Muscle of leg (tissue), 16 donors: ENCODE results near the gene PRKAB1. TPM values are rescaled to one million over a fixed set of nuclear protein-coding genes. Genes with fewer than 3 reads are reported as not detected.
"Not testable (repeated sequence)": the region's sequence is repeated elsewhere in the genome, so short reads cannot be mapped to it uniquely, and the experiment has no call there.

Experiments used
- DNase-seq: peaks from one replicate; pipeline ENCODE4 v3.0.0; 2013
- H3K27ac ChIP-seq: one replicate; pipeline ENCODE4 v1.5.1; 2013; ENCODE audit warnings: mild to moderate bottlenecking, low read length, control low read depth
- H3K27me3 ChIP-seq: one replicate; pipeline ENCODE4 v1.6.1; 2013; ENCODE audit warnings: low read length; ENCODE audit not compliant: control insufficient read depth, insufficient read depth
- H3K36me3 ChIP-seq: one replicate; pipeline ENCODE4 v1.6.1; 2013; ENCODE audit warnings: low read length; ENCODE audit not compliant: control insufficient read depth, insufficient read depth
- H3K4me1 ChIP-seq: one replicate; pipeline ENCODE4 v1.6.1; 2013; ENCODE audit warnings: low read length; ENCODE audit not compliant: control insufficient read depth, insufficient read depth
- H3K4me3 ChIP-seq: one replicate; pipeline ENCODE4 v1.5.1; 2013; ENCODE audit warnings: low read length, control low read depth
- H3K9me3 ChIP-seq: replicated peaks from 2 replicates; pipeline ENCODE4 v1.6.1; 2013; ENCODE audit warnings: low read depth, low read length; ENCODE audit not compliant: control insufficient read depth
- WGBS: methylation state at CpG from one replicate; pipeline ENCODE4 v1.1.5; 2013; ENCODE audit warnings: missing lambda C conversion rate; ENCODE audit not compliant: insufficient coverage; 5-methylcytosine and 5-hydroxymethylcytosine counted together
- long read RNA-seq, 11 donors: transcript quantifications; one replicate each; lab custom pipeline, GENCODE V29; 2026
- polyA plus RNA-seq, 8 donors: library from polyadenylated mRNA; unstranded; fragments of 120-200 nt; gene quantifications; one replicate each; pipeline versions ENCODE4 v1.2.1 to v1.2.3, GENCODE V29; 2013; ENCODE audit warnings: inconsistent platforms in 1 of 8, low replicate concordance in 1 of 8; ENCODE audit not compliant: insufficient read length in 8 of 8, insufficient read depth in 1 of 8
- total RNA-seq: library from RNA; stranded (reverse); fragments of 120-200 nt; gene quantifications from one replicate; pipeline ENCODE4 v1.2.4, GENCODE V29; 2013

Gene PRKAB1, protein sequence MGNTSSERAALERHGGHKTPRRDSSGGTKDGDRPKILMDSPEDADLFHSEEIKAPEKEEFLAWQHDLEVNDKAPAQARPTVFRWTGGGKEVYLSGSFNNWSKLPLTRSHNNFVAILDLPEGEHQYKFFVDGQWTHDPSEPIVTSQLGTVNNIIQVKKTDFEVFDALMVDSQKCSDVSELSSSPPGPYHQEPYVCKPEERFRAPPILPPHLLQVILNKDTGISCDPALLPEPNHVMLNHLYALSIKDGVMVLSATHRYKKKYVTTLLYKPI
- total RNA-seq (12.8 TPM), polyA plus RNA-seq (10 to 100 TPM; 18.7 to 31.5 (median 22.3) TPM)
- long read RNA-seq, donor 1, transcript PRKAB1-201 (7 exons, 2,610 nt): major isoform, 5 of 9 reads
- long read RNA-seq, donor 1, partial matches to known transcripts: 0 of 9 reads
- long read RNA-seq, donor 1, other reads (novel, unspliced or antisense): 0 of 9 reads
- long read RNA-seq, donor 2, partial matches to known transcripts: 0 of 1 reads
- long read RNA-seq, donor 2, other reads (novel, unspliced or antisense): 0 of 1 reads
- long read RNA-seq, donor 3, full-length matches to known transcripts: 25 of 25 reads
- long read RNA-seq, donor 3, partial matches to known transcripts: 0 of 25 reads
- long read RNA-seq, donor 3, other reads (novel, unspliced or antisense): 0 of 25 reads
- long read RNA-seq, donor 4, full-length matches to known transcripts: 11 of 11 reads
- long read RNA-seq, donor 4, partial matches to known transcripts: 0 of 11 reads
- long read RNA-seq, donor 4, other reads (novel, unspliced or antisense): 0 of 11 reads
- long read RNA-seq, donor 5, transcript PRKAB1-201 (7 exons, 2,610 nt): minor isoform, 17 of 40 reads
- long read RNA-seq, donor 5, transcript PRKAB1-202 (1 exons, 1,510 nt): major isoform, 23 of 40 reads
- long read RNA-seq, donor 5, partial matches to known transcripts: 0 of 40 reads
- long read RNA-seq, donor 5, other reads (novel, unspliced or antisense): 0 of 40 reads
- long read RNA-seq, donor 6, full-length matches to known transcripts: 24 of 24 reads
- long read RNA-seq, donor 6, partial matches to known transcripts: 0 of 24 reads
- long read RNA-seq, donor 6, other reads (novel, unspliced or antisense): 0 of 24 reads
- long read RNA-seq, donor 7, full-length matches to known transcripts: 14 of 14 reads
- long read RNA-seq, donor 7, partial matches to known transcripts: 0 of 14 reads
- long read RNA-seq, donor 7, other reads (novel, unspliced or antisense): 0 of 14 reads
- long read RNA-seq, donor 8, full-length matches to known transcripts: 17 of 17 reads
- long read RNA-seq, donor 8, partial matches to known transcripts: 0 of 17 reads
- long read RNA-seq, donor 8, other reads (novel, unspliced or antisense): 0 of 17 reads
- long read RNA-seq, donor 9, transcript PRKAB1-202 (1 exons, 1,510 nt): major isoform, 13 of 18 reads
- long read RNA-seq, donor 9, partial matches to known transcripts: 0 of 18 reads
- long read RNA-seq, donor 9, other reads (novel, unspliced or antisense): 0 of 18 reads
- long read RNA-seq, donor 10, full-length matches to known transcripts: 27 of 27 reads
- long read RNA-seq, donor 10, partial matches to known transcripts: 0 of 27 reads
- long read RNA-seq, donor 10, other reads (novel, unspliced or antisense): 0 of 27 reads
- long read RNA-seq, donor 11, full-length matches to known transcripts: 19 of 19 reads
- long read RNA-seq, donor 11, partial matches to known transcripts: 0 of 19 reads
- long read RNA-seq, donor 11, other reads (novel, unspliced or antisense): 0 of 19 reads

- Histone ChIP-seq H3K36me3 (peaks cover 12% of the 10 kb centered on the region), H3K4me1 (peaks cover 5% of the 10 kb centered on the region), H3K27ac (peak within 1 kb of the TSS; percentile 95), H3K9me3 (no peaks in the 10 kb centered on the region), H3K27me3 (no peaks in the 10 kb centered on the region), H3K4me3 (peak within 1 kb of the TSS; percentile 94)
- DNase-seq: peak; percentile 98
- WGBS: under 1% methylated on average over 69 of the region's 69 CpGs
Measured at GRCh38 chr12:119667577-119668323, at the start of gene PRKAB1. Gene PRKAB1 (plus strand): TSS chr12:119668133. CDS start chr12:119668245, 112 bp downstream.

- H3K4me1 ChIP-seq, H3K4me3 ChIP-seq, H3K27me3 ChIP-seq, H3K9me3 ChIP-seq, DNase-seq, H3K27ac ChIP-seq, H3K36me3 ChIP-seq: not testable (repeated sequence)
- WGBS: 80% methylated on average over 1 of the region's 1 CpG
Measured at GRCh38 chr12:119618328-119618896, 49.5 kb upstream of the PRKAB1 start.

GRCh38 chr12:119620490-119620889 is 47.4 kb upstream of the PRKAB1 start:
- H3K27ac ChIP-seq: no peak overlapping the region
- no CpG with 5 or more reads among the region's 1 CpG for WGBS

GRCh38 chr12:119621878-119622277 is 46.1 kb upstream of the PRKAB1 start:
- WGBS: no CpG with 5 or more reads among the region's 2 CpGs
- Histone ChIP-seq H3K27me3 (no peaks in the 10 kb centered on the region), H3K4me1 (peaks cover 3% of the 10 kb centered on the region), H3K27ac (no peak overlapping the region), H3K36me3 (no peaks in the 10 kb centered on the region), H3K9me3 (no peaks in the 10 kb centered on the region), H3K4me3 (no peak overlapping the region)
- DNase-seq: no peak

More at GRCh38 chr12:119620490-119620889, 47.4 kb upstream of the PRKAB1 start:
- Histone ChIP-seq H3K36me3 (no peaks in the 10 kb centered on the region), H3K4me3 (no peak overlapping the region), H3K27me3 (no peaks in the 10 kb centered on the region), H3K4me1 (peaks cover 3% of the 10 kb centered on the region), H3K9me3 (no peaks in the 10 kb centered on the region)
- DNase-seq: no peak

DNA sequence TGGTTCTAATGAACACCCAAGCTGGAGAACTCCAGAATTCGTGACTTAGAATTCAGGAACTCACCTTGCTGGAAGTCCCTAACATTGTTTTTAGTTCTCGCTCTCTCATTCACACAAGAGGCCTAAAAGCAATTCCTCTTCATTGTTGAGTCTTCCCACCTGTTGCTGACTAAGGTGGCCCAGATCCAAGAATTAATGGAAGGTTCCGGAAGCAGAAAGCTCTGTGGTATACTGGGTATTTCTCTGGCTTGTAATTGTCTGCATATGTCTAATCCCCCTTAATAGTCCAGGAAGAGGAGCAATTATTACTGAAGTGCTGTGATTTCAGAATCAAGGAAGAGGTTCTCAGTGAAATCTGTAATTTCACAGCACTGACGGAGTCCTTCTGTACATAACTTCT is 43.0 kb upstream of the PRKAB1 start:
- H3K27me3 ChIP-seq: no peaks in the 10 kb centered on the region
- H3K4me1 ChIP-seq: peaks cover 6% of the 10 kb centered on the region
- WGBS: 39% methylated on average over 2 of the region's 4 CpGs
- H3K27ac ChIP-seq: no peak overlapping the region
- H3K4me3 ChIP-seq: no peak overlapping the region
- peak; percentile 48 for DNase-seq
- H3K36me3 ChIP-seq: no peaks in the 10 kb centered on the region
- no peaks in the 10 kb centered on the region for H3K9me3 ChIP-seq

DNA sequence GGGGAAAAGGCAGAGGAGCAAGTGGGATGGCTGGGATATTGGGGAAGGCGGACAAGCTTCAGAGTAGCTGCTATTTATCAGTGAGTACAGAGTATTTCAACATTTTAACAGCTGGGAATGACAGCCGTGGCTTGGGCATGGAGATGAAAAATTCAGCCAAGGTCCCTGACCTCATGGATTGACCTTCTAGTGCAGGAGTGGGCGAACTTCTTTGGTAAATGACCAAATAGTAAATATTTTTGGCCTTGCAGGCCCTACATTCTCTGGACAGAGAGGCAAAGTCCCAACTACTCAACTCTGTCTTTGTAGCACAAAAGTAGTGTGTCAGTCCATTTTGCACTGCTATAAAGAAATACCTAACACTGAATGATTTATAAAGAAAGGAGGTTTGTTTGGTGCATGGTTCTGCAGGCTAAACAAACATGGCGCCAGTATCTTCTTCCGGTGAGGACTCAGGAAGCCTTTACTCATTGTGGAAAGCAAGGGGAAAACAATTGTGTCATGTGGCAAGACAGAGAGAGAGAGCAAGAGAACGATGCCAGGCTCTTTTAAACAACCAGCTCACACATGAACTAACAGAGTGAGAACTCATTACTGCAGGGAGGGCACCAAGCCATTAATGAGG is 40.8 kb upstream of the PRKAB1 start:
- 59% methylated on average over 3 of the region's 6 CpGs for WGBS

DNA sequence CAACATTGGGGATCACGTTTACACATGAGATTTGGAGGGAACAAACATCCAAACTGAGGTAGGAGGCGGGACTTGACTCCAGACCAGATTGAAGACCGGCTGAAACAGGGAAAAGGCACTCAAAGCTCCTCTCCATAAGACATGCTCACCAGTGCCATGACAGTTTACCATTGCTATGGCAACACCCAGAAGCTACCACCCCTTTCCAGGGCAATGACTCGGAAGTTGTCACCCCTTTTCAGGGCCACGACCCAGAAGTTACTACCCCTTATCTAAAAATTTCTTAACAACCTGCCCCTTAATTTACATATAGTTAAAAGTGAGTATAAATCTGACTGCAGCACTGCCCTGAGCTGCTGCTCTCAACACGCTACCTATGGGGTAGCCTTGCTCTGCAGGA is 40.2 kb upstream of the PRKAB1 start:
- no peak overlapping the region for H3K4me3 ChIP-seq
- H3K4me1 ChIP-seq: peaks cover 5% of the 10 kb centered on the region
- no peaks in the 10 kb centered on the region for H3K9me3 ChIP-seq
- WGBS: 77% methylated on average over 3 of the region's 6 CpGs
- no peak overlapping the region for H3K27ac ChIP-seq
- no peak for DNase-seq
- H3K27me3 ChIP-seq: no peaks in the 10 kb centered on the region
- no peaks in the 10 kb centered on the region for H3K36me3 ChIP-seq

More for the DNA sequence above, 40.8 kb upstream of the PRKAB1 start:
- no peaks in the 10 kb centered on the region for H3K36me3 ChIP-seq
- H3K4me1 ChIP-seq: peaks cover 6% of the 10 kb centered on the region
- H3K9me3 ChIP-seq: no peaks in the 10 kb centered on the region
- H3K27ac ChIP-seq: no peak overlapping the region
- H3K4me3 ChIP-seq: no peak overlapping the region
- DNase-seq: peak; percentile 23
- no peaks in the 10 kb centered on the region for H3K27me3 ChIP-seq

DNA sequence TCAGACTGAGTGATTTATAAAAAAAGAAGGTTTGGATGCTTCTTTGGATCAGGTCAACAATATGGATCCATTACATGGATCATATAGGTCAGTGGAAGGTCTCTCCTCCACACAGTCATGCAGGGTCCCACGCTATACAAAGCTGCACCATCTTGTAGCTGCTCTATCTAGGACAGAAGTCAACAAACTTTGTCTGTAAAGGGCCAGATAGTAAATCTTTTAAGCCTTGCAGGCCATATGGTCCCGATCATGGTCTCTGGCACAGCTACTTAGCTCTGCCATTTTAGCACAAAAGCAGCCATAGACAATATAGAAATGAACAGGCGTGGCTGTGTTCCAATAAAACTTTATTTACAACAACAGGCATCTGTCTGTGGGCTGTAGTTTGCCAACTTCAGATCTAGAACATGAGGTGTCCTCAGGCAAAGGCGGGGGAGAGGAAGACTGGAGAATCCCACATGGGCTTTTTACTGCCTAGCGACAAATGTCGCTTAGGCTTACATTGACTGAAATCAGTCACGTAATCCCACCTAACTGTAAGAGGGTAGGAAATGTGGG is 37.6 kb upstream of the PRKAB1 start:
- Histone ChIP-seq H3K27ac (no peak overlapping the region), H3K4me3 (no peak overlapping the region), H3K4me1 (peaks cover 2% of the 10 kb centered on the region), H3K27me3 (no peaks in the 10 kb centered on the region), H3K36me3 (no peaks in the 10 kb centered on the region), H3K9me3 (no peaks in the 10 kb centered on the region)
- DNase-seq: no peak
- 67% methylated on average over 1 of the region's 7 CpGs for WGBS
